Activated CD4-positive, CD25-positive, alpha-beta regulatory T cell treated with anti-CD3 and anti-CD28 coated beads, Interleukin-2, amount 50 U/mL, for 72 hours (primary cell): ENCODE measurements around the gene APBB1IP.
A peak's percentile ranks its signal among the peaks of the same experiment; 100 is the strongest.
"Not testable (repeated sequence)": the region's sequence is repeated elsewhere in the genome, so short reads cannot be mapped to it uniquely, and the experiment has no call there.

Source experiments
- DNase-seq: peaks from one replicate; pipeline ENCODE4 v3.0.0; 2021

The APBB1IP gene

DNA sequence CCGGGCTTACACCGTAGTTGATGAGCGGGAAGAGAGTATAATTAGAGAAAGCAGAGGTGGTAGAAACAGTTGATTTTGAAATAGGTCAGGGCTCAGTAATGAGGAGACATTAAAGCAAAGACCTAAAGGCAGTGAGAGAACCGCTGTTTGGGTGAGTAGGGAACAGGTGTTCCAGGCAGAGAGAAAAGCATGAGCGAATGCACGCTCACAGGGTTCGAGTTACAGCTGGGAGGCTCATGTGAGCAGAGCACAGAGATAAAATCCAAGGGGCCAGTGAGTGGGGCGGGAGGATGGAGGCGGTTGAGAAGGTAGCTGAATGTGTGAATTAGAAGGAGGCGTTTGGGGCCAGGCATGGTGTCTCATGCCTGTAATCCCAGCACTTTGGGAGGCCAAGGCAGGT is 39.9 kb downstream of the APBB1IP start:
- no peak for DNase-seq

DNA sequence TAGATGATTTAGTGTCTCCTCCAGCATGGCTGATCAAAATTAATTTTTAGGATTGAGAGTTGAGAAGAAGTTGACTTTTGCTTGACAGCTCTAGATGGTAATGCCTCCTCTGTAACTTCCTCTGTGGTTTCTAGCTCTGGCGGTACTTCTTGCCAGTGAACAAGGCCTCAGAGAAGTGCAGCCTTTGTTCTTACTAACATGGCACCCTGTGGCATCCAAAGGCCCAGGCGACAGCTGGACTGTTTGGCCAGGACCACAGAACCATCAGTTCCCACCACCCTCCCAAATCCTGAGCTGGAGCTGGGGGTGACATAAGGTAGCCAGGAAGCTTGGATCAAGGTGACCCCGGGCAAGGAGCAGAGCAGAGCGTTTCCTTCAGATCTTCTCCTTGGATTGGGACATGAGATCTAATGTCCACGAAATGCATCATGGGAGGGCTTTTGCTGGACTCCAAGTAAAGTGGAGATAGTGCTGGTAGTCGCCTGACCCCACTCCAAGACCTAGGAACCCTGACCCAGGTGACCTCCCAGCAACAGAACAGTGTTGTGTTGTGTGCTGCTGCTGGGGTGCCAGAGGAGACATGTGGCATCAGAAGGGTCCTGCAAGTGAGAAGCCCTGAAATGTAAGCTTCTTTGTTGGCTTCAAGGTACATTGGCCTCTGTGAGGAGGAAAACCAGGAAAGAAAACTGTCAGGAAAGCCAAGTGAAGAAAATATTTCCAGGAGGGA is 41.8 kb downstream of the APBB1IP start:
- no peak for DNase-seq

DNA sequence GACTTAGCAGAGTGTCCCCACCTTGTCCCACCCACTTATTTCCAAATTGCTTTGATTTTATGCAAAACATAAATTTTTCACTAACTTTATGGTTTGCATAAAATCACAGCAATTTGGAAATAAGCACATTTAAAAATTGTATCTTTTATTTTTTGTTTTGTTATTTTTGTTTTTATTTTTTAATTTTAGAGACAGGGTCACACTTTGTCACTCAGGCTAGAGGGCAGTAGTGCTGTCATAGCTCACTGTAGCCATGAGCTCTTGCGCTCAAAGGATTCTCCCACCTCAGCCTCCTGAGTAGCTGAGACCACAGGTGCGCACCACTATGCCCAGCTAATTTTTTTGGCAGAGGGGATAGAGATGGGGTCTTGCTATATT is 43.2 kb downstream of the APBB1IP start:
- DNase-seq = no peak

DNA sequence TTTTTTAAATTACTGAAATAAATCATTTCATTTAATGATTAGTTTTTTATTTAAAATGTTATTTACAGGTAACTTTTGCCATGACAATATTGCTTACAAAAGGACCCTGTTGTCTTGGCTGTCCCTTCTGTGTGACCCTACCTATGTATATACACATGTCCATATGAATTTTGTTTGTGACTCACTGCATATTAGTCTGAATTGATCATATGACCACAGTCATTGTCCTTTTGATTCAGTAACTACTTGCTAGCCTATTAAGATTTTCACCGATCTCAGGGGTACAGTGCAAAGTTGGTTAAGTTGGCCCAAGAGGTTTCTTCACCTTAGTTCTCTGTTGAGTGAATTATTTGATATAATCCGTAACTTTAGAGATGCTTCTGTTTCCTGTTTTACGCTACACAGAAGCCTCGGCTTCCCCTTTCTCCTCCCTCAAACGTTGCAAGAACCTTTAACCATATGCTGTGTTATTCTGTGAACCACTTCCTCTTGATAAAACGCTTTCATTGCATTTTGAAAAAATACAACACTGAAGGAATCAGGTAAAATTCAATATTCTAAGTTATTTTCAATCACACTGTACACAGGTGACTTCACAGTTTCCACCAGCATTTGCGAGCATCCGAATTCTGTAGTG is 43.9 kb downstream of the APBB1IP start:
- no peak for DNase-seq

DNA sequence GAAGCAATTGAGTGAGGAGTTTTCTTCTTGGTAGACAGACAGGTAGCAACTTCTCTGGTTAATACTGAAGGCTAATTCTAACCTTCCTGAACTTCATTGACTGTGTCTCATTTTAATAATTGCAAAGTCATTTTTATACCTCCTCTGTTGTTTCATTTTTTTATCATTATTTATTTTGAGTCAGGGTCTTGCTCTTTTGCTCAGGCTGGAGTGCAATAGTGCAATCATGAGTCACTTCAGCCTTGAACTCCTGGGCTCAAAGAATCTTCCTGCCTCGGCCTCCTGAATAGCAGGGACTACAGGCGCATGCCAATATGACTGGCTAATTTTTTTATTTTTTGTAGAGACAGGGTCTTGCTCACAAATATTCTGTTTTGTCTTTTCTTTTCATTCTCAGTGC is 45.4 kb downstream of the APBB1IP start:
- no peak for DNase-seq

DNA sequence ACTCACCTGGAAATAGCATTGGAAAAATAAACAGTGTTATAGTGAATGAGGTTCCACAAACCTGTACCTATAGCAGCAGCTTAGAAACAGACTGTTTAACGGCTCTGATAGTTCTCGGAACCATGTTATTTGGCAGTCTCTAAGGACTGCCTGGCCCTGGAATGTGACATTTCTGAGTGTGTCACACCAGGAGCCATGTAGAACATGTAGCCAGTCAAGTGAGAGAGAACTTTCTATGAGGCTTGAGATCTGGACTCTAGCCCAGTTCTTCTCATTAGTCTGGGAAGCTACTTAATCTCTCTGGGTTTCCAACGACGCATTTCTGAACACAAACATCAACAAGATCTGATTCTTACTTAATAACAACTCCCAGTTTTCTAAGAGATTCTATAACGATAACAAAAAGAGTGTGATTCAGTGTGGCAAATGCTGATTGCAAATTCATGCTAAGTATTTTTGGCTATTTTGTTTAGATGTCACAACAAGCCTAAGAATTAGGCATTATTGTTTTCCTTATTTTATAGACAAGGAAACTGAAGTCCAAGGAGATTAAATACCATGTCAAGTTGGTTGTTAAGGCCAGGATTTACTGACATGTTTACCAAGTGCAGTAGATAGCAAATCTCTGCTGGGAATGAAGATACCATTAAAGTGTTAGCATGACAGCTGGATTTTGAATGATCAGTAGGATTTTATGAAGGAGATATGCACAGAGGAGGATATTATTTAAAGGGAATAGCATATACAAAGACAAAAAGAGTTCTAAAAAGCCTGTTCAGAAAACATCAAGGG is 47.2 kb downstream of the APBB1IP start:
- DNase-seq = no peak

DNA sequence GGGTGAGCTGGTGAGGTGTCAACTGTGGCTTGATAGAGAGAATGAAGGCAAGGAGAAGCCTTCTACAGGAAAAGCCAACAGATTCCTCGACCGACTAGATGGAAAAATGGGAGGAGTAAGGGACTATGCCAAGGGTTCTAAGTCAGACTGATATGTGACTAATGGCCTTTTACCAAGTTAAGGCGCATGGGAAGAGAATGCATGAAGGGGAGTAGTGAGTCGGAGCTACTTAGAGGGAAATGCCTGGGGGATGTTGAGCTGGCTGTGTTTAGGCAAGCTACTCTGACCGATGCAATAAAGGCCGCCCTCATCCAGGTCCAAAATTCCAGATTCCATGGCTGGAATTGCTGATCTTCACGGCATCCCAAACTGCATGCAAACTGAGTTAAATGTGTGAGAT is 48.2 kb downstream of the APBB1IP start:
- no peak for DNase-seq

DNA sequence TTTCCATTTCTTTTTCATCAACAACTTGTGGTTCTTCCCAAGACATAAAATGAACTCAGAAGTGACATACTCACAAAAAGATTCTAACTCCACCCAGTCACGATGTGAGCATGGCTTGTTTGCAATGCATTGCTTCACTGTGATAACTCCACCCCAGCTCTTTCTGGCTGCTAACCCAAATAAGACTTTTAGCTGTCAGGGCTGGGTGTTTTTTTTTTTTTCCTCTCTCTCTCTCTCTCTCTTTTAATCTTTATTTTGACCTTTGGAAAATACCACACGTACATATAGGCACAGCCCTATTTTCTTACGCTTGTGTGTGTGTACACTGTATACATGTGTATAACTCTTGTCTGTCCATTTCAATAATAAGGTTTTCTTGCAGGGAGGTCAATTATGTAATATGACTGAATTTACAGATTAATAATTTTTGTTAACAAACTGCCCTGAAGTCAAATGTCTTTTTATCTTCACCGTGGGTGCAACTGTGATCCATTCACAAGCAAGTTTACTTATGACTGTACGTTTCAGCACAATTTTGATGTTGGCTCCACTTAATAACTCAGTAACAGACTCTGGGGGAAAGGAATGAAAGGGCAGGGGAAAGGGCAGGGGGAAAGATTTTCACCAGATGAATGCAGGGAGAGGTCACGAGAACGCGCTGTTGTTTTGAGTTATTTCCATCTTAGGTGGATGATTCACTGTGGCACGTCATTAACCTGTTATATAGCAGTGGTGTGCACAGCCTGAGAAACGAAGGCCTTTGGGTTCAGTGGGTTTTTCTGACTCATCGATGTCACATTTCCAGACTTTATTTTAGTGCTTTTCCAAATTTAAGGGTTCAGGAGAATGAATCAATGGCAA is 49.1 kb downstream of the APBB1IP start:
- DNase-seq = peak; percentile 56

DNA sequence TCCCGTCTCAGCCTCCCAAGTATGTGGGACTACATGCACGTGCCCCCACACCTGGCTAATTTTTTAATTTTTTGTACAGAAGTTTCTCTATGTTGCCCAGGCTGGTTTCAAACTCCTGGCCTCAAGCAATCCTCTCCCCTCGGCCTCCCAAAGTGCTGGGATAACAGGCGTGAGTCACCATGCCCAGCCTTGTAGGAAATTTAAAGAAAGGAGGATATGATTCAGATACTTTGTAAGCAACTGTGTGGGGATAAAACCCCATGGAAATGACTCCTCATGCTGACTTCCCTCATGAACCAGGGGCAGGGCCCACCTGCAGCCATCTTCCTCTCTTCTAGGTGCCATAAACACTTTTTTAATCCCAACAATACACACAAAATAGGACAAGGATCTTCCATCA is 50.2 kb downstream of the APBB1IP start:
- DNase-seq = no peak

DNA sequence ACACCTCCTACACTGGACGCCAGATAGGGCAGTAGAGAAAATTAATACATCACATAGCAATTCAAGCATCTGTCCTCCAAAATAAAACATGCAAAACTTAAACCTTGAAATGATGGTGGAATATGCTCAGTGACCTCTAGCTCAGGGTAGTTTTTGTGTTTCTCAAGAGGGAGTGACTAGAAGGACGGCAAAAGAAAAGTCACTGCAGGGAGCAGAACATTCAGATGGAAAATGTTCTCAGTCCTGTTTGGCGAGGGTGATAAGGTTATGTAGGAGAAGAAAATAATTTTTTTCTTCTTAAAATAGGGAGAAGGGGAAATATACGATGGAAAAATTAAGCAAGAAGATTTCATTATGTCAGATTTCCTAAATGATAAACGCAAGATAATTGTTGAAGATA is 50.9 kb downstream of the APBB1IP start:
- no peak for DNase-seq

DNA sequence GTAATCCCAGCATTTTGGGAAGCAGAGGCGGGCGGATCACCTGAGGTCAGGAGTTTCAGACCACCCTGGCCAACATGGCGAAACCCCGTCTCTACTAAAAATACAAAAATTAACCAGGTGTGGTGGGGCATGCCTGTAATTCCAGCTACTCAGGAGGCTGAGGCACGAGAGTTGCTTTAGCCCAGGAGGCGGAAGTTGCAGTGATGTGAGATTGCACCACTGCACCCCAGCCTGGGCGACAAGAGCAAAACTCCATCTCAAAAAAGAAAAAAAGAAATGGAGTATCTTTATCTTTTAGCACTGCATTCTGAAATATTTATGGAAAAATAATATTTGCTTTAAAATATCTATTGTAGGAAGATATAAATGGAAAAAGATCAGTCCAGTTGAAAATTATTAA is 52.2 kb downstream of the APBB1IP start:
- DNase-seq = not testable (repeated sequence)

DNA sequence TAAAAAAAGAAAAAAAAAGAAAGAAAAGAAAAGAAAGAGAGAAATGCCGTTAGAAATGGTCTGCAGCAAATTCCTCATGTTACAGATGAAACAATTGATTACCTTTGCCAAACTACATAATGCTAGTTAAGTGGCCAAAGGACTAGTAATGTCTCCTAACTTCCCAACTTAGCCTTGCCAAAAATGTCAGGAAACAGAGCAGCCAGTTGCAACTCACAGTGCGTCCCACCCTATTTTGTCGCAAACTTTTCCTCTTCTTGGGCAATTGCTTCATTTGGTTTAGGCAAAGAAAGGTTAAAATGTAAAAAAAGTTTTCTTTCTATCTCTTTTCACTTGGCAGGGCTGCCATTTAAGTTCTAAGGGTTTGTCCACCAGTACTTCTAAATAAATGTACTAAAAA is 53.1 kb downstream of the APBB1IP start:
- no peak for DNase-seq

DNA sequence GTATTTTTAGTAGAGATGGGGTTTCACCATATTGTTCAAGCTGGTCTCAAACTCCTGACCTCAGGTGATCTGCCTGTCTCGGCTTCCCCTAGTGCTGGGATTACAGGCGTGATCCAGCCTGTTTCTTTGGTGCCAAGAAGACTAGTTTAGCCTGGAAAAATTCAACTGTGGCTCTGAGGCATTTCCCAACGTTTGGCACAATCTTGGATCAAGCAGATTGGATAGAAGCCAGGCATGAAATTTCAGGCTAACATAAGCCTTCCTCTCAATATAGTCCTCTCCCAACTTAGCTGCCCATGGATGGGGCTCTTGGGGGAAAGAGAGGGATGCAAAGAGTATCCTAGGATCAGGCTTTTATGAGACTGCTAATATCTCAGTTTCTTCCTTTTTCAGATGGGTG is 53.8 kb downstream of the APBB1IP start:
- no peak for DNase-seq

DNA sequence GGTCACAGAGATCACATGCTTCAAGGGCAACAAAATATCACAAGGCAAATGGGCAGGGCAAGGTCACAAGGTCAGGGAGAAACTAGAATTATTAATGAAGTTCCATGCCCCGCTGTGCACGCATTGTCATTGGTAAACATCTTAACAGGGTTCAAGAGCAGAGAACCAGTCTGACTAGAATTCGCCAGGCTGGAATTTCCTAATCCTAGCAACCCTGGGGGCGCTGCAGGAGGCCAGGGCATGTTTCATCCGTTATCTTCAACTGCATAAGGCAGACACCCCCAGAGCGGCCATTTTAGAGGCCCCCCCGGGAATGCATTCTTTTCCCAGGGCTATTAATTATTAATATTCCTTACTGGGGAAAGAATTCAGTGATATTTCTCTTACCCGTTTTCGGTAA is 54.6 kb downstream of the APBB1IP start:
- DNase-seq = not testable (repeated sequence)

DNA sequence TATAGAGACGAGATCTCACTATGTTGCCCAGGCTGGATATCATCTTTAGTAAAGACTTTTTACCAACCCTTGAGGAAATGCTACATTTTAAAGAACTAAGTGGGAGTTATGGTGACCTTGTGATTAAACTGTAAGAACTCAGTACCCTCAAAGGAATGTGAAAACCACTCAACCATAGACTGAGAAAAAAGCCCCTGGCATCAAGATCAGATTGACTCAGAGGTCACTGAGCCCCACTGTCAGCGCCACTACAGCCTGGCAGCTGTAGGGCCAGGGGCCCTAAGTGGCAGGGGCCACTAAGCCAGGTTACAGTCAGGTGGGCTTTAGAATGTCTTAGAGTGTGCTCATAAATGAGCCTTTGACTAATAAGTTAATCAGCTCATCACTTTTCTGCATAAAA is 55.9 kb downstream of the APBB1IP start:
- no peak for DNase-seq

DNA sequence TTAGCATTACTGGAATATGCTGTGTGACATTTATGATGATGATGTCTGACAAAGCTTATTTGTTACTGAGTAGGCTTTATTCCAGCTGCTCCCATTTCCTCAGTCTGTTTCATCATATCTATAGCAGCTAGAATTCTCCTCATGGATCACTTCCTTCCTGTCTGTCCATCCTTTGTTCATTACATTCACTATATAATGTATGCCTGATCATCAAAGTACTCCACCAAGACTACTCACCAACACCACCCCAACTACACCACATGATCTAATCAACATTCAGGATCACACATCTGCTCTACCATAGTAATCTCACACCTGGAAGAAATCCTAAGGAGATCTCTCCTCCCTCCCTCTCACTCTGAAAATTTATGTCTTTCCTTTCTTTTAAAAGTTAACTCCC is 61.3 kb downstream of the APBB1IP start:
- no peak for DNase-seq

DNA sequence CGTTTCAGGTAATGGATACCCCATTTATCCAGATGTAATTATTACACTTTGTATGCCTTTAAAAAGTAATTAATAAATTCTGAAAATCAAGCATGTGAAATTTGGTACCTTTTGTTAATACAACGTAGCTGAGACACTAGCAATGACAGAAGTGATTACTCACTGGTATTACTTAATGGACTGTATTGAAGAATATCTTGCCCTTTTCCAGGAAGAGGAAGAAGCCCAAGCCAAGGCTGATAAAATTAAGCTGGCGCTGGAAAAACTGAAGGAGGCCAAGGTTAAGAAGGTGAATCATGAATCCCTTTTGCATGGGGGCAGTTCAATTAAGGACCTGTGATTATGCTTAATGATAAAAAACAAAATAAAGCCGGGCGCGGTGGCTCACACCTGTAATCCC is 64.8 kb downstream of the APBB1IP start:
- no peak for DNase-seq

DNA sequence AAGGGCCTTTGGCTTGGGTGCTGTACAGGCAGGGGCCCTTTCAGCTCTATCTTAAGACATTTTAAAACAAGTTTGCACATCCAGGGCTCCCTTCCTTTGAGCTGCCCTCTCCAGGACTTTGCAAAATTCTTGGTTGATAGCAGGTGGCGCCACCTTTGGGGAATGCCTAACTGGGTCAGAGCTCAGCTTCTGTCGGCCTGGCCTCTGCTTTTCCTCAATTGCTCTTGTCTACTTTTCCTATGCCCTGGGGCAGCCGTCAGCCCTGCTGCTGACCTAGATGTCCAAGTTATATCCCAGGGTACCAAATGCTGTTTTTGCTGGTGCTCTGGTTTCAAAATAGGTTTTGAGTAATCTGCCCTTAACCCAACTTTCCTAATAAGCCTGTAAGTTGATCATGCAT is 65.8 kb downstream of the APBB1IP start:
- DNase-seq = no peak

DNA sequence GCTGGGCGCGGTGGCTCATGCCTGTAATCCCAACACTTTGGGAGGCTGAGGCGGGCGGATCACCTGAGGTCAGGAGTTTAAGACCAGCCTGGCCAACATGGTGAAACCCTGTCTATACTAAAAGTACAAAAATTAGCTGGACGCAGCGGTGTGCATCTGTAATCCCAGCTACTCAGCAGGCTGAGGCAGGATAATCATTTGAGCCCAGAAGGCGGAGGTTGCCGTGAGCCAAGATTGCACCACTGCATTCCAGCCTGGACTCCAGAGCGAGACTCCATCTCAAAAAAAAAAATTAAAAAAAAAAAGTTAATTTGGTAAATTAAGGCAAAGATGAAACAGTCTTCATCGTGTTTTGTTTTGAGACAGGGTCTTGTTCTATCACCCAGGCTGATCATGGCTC is 66.3 kb downstream of the APBB1IP start:
- not testable (repeated sequence) for DNase-seq

DNA sequence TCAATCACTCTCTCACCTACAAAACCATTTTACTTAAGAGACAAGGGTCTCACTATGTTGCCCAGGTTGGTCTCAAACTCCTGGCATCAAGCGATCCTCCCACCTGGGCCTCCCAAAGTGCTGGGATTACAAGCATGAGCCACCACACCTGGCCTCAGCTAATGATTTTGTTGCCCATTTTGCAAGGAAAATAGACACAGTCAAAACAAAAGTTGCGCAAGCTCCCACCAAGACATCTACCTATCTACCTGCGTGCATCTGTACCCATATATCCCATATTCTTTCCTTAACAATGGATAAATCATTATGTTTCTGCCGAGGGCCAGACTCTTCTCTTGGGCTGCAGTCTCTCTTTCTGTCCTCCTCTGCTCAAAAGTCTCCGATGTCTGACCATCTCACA is 67.3 kb downstream of the APBB1IP start:
- DNase-seq = no peak

DNA sequence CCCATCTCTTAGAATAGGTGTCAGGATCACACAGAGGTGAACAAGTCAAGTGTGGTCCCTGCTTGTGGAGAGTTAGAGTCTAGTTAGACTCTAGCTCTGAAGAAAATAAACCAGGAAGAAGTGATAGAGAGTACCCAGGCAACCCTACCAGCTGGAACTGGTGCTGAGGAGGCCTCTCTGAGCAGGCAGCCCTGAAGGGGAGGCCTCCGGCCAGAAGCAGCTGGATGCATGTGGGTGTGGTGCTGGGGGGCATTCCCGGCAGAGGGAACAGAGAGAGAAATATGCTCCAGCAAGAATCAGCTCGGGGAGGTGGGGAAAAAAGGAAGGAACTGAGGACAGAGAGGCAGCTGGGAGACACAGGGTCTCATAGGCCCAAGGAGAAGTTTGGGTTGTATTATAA is 68.6 kb downstream of the APBB1IP start:
- no peak for DNase-seq

DNA sequence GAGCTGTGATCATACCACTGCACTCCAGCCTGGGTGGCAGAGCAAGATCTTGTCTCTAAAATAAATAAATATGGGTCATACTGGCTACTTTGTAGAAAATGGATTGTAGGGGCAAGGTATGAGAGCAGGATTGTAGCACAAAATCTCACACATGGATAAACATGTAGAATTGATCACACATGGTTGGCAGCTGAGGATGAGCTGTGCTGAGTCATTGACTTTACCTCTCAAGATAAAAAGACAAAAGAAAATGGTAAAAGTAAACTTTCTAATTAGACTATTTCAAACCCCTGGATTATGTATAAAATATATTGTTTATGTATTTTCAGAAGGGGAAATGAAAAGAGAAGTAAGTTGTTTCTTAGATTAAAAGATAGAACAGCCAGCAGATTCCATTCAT is 69.3 kb downstream of the APBB1IP start:
- no peak for DNase-seq

DNA sequence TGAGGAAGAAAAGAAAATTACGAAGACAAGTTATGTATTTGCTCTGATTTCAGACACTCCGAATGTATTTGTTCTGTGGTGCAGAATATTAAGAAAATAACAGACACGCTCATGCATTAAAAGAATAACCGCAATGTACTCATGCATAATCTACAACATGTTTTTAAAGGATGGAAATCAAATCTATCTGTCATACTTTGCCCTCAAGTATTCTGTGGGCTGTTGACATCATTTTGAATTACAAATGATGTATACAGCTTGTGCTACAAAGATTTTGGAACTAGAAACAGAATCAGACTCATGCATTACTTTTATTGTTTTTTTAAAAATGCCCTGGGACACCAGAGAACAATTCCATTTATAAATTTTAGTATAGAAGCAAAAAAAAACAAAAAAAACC is 69.9 kb downstream of the APBB1IP start:
- no peak for DNase-seq
